Measurements from ENCODE around the gene LRP8.

Gene LRP8

DNA sequence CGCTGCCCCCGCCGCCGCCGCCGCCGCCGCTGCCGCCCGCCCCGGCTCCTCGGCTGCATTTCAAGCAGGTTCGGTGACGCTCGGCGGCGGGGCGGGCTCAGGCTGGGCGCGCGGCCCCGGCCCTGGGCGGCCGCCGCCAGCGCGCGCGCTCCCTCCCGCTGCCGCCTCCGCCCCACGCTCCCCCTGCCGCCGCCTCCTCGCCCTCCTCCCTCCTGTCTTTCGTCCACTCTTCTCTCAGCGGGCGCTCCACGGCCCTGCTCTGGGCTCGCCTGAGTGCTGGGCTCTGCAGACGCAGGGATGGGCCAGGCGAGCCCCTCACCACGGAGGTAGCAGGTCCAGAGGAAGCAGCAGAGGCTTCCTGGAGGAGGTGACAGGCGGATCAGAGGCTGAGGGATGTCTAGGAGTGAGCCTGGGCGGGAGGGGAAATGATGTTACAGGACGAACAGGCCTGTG, at the start of gene LRP8:
LRP8 (minus strand) TSS at position 62 of the 453 bp plus-strand sequence. CDS start 158 bp downstream, outside the sequence.
- peak; percentile 62 for DNase-seq (ENCODE audit: low read depth, low spot score)

- no peak for DNase-seq (ENCODE audit: low read depth, low spot score)
Observed at GRCh38 chr1:53377438-53377841, 49.6 kb upstream of the LRP8 start.

- DNase-seq (ENCODE audit: low read depth, low spot score) = no peak
Observed at GRCh38 chr1:53376742-53377437, 49.0 kb upstream of the LRP8 start.

- DNase-seq (ENCODE audit: low read depth, low spot score) = no peak
Observed at GRCh38 chr1:53376041-53376461, 48.2 kb upstream of the LRP8 start.

DNA sequence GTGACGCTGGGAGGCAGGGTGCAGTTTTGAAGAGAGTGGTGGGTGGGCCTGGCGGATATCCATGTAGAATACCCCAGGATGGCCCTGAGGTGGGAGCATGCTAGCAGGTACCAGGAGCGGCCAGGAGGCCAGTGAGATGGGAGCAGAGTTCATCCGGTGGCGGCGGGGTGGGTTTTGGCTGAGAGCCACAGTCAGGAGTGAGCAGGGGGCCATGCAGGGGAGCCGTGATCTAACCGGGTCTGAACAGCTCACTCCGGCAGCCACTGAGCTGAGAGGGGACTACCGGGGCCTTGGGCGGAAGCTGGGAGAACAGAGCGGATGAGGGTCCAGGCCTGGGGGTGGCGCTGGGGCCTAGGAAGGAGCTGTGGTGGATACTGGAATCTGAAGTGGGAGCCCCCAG, 47.6 kb upstream of the LRP8 start:
- no peak for DNase-seq (ENCODE audit: low read depth, low spot score)

GRCh38 chr1:53373246-53373645, 45.4 kb upstream of the LRP8 start:
- DNase-seq (ENCODE audit: low read depth, low spot score) = no peak

GRCh38 chr1:53372501-53372951, 44.7 kb upstream of the LRP8 start:
- no peak for DNase-seq (ENCODE audit: low read depth, low spot score)

DNA sequence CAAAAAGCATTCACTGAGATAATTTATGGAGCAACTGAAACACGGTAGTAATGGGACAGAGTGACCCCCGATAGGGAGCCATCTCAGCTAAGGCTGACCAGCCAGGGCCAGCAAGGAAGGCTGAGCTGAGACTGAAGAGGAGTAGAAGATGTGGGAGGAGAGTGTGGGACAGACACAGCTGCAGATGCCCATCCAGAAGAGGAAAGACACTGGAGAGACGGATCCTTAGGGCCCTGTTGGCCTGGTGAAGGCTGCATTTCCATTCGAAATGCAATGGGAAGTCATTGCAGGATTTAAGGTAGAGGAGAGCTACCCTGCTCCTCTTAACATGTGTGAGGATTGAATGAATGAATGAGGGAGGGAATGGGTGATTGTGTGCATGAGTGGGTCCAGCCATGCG, 44.0 kb upstream of the LRP8 start:
- DNase-seq (ENCODE audit: low read depth, low spot score) = no peak

GRCh38 chr1:53371121-53371666, 43.3 kb upstream of the LRP8 start:
- no peak for DNase-seq (ENCODE audit: low read depth, low spot score)

GRCh38 chr1:53370369-53370961, 42.6 kb upstream of the LRP8 start:
- DNase-seq (ENCODE audit: low read depth, low spot score) = no peak

DNA sequence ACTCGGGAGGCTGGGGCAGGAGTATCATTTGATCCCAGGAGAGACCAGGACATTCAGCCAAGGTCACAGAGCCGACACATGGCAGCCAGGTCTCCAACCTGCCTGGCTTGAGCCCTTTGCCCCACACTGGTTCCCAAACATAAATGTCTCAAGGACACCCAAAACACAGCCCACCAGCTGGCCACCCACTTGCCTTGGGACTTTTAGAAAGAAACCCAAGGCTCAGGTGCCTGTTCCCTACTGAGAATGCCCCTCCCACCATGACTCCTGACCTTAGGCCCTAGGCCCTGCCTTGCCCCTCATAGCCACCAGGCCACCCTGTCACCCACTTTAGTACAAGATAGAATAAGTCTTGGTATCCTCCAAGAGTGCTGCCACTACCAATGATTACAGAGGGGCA, 41.9 kb upstream of the LRP8 start:
- DNase-seq (ENCODE audit: low read depth, low spot score) = no peak

DNA sequence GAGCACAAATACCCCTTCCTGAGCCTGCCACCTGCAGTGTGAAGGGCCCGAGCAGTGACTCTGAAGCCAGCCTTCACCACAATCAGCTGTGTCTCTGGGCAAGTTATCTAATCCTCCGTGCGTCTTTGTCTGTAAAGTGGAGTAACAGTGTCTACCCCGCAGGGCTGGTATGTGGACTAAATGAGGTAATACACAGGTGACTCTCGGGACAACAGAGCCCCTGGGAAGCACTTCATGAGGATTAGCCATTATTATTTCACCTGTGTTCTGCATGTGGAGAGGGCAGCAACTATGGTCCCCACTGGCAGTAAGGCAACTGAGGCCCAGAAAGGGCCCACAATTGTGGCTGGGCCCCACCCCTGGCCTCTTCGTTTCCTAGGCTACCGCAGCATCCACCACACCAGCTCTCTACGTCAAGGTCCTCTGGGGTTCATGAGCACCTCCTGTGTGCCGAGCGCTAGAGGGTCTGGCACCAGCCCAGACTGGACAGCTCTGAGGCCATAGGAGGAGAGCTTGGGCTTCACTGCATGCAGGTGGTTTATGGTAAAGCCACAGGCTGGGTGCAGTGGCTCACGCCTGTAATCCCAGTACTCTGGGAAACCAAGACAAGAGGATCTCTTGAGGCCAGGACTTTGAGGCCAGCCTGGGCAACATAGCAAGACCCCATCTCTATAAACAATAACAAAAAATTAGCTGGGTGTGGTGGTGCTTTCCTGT, 41.3 kb upstream of the LRP8 start:
- DNase-seq (ENCODE audit: low read depth, low spot score) = no peak

GRCh38 chr1:53368314-53369033, 40.6 kb upstream of the LRP8 start:
- DNase-seq (ENCODE audit: low read depth, low spot score) = no peak

- no peak for DNase-seq (ENCODE audit: low read depth, low spot score)
Observed at GRCh38 chr1:53367503-53368313, 39.8 kb upstream of the LRP8 start.

DNA sequence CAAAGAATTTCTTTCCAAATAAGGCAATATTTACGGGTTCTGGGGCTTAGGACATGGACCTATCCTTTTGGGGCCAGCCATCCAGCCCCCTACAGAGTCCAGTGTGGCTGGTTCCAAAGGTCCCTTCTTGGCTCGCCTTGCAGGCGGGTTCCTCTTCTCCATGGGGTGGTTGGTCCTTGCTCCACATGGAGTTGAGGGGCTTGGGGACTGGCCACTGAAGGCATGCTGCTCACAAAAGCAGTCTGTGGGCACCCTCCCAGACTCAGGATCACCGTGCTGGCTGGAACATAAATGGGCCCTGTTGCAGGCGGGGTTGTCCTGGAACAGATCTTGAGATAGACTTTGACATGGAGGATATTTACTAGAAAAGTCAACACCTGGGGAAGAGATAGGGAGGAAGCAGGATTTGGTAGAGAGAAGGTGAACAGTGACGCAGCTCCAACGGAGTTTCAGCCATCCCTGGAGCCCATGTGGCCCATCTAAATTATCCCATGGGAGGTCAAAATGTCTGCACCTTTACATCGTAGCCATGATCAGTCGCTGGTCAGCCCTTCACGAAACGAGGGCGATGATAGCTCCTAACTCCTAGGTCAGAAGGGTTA, 39.1 kb upstream of the LRP8 start:
- DNase-seq (ENCODE audit: low read depth, low spot score) = no peak

DNA sequence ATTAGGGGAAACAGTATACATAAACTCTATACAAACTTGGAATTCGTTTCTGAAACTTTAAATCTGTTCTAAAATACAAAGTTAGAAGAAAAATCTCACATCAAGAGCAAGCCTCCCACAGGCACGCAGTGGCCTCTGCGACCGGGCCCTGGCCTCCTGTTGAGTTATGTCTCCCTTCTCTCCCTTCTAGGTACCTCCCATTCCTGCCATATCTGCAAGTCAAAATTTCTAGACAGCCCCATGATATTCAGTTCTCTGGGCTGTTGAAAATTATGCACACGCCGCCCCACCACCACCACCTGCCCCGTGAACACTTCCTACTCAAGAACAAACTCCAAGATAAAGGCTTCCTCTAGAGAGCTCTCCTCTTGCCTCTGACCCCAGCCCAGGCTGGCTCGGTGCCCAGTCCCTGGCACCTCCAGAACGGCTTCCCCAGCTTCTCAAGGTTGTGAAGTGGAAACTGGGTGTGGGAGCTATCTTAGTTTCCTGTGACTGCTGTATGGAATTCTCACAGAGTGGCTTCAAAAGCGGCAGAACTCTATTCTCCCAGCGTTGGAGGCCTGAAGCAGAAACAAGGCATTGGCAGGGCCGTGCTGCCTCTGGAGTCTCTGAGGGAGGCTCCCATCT, 37.7 kb upstream of the LRP8 start:
- no peak for DNase-seq (ENCODE audit: low read depth, low spot score)

GRCh38 chr1:53362851-53363642, 35.2 kb upstream of the LRP8 start:
- no peak for DNase-seq (ENCODE audit: low read depth, low spot score)

DNA sequence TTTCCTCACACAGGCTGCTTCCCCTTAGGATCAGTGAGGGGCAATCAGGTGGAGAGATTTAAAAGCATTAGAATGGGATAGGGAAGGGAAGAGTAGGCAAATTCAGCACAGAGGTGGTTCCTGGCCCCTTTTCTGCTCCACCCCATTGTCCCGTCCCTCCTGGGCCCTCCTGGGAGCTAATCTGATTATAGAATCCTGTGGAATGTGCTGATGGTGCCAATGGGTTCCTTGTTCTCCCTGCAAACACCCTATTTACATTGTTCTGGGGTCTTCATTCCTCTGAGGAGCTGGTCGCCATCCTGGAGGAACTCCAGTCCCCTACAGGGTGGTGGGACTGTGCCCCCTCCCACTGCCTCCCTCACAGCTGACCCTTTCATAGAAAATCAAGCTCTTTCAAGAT, 34.4 kb upstream of the LRP8 start:
- no peak for DNase-seq (ENCODE audit: low read depth, low spot score)

DNA sequence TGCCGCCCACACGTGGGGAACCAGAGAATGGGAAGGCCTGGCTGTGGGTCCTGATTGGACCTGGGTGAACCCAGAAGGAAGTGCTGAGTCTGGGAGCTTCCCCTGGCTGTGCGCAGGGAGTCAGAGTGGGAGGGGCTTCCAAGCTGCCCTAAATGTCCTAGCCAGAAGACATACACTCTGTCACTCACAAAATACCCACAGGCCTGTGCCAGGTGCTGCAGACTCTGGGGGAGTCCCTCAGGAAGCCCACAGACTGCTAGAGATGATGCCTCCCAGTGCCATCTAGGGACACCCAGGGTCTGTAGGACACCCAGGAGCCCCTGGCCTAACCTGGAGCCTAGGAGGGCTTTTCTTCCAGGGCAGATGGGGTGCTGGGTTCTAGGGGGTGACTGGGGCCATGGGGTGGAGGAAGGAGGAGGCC, 33.7 kb upstream of the LRP8 start:
- no peak for DNase-seq (ENCODE audit: low read depth, low spot score)

Data from activated CD4-positive, CD25-positive, alpha-beta regulatory T cell treated with anti-CD3 and anti-CD28 coated beads, Interleukin-2, amount 50 U/mL, for 16 hours (primary cell).